ENCODE results near the gene ABHD16A.

The ABHD16A gene

DNA sequence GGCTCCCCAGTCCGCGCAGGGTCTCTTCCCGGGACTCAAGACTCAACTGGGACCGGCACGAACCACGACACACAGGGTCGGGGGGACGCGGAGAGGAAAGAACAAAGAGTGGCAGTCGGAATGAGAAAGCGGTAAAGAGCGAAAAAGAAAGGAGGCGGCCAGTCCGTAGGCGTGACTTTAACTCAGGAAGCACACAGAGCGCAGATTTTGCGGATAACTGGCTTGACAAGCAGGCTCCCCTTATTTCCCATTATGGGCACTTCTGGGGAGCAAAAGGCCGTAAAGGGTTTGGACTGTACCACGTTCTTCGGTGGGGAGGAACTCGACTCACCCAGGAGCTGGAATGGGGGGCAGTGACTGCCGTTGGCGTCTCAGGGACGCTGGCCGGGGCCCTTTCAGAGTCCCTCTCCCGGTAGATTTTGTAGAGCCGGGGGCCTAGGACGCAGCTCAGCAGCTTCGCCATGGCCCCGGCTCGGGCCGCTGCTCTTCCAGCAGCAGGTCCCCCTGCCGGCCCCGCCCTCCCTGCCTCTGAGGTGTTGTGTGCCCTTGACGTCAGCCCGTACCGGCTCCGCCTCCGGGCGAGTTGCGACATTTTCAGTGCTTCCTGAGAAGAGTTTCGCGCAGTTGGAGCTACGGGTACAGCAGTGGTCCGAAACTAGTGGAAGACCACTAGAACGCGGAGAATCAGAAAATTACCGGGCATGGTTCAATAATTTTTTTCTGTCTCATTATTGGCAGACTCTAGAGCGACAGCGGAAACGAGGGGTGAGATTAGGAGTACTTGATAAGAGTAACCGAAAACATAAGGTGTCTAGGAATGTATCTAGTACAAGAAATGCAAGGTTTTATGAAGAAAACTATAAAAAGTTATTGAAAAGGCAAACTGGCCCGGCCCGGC lies at the start of gene ABHD16A:
Gene ABHD16A, minus strand, starts transcription at position 506 of the 898 bp plus-strand sequence. Its CDS starts 43 bp downstream, at position 463.
- DNase-seq = peak; percentile 74 to 94 (median 84)

DNA sequence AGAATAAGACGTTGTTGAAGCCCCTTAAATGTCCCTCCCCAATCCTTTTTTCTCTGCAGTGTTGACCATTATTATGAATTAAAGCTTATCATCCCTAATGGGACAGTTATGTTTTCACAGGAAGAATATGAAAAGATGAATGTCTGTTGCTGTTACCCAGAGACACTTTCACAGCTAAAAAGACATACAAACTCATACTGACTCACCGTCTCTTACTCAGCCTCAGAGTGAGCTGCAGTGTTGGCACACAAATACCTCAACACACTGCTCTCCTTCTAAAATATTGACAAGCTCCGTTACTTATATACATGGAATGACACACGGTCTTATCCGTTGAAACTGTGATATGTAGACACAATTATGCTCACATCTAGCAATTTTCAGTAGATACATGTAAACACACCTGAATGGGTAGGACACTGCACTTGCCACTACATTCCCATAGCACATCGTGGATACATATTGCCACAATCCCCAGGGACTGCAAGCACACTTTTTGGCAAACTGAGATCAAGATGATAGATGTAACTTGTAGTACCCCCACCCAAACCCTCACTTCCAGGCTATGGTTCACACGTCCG lies 49.7 kb upstream of the ABHD16A start:
- DNase-seq = no peak

DNA sequence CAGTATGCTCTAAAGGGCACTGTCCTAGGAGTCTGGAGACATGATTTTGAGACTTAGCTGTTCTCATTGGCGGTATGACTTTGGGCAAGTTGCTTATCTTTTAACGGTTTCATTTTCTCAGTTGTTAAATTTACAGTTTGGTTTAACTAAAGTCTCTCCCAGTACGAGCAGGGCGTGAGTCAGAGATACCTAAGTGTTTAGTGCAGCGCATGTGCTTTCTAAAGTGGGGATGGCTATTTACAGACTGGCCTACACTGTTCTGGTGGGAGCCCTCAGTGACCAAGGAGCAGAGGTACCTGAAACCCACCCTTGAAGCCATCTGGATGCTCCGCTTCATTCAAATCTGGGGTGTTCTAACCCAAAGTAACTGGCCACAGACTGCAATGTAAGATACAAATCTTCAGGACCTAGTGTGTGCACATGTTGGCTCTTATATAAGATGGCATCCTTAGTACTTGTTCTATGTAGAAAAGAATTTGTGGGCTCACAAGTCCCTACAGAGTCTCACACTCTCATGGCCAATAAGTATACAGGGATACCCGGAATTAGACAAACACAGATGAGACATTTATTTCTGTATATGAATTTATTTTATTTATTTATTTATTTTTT lies 47.4 kb upstream of the ABHD16A start:
- DNase-seq = no peak

DNA sequence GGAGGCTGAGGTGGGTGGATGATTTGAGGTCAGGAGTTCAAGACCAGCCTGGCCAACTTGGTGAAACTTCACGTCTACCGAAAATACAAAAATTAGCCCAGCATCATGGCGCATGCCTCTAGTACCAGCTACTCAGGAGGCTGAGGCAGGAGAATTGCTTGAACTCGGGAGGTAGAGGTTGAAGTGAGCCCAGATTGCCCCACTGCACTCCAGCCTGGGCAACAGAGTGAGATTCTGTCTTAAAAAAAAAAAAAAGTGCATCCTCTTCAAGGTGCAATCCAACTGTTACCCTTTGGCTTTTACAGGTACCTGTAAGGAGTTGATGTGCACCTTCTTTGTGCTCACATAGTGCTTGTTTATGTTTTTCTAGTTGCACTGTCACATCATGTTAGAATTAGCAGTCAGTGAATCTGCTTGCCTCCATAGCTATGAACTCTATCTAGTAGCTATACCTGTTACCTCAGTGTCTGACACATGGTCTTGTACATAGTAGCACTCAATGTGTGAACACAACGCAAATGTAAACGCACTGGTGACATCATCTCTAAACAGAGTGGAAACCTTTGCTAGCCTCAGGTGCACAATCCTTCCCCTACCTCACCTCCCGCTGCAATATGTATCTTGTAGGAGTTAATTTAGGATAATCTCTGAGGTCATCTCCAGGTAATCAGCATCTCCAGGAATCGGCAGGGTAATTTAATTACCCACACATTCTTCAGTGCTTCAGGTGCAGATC lies 46.3 kb upstream of the ABHD16A start:
- DNase-seq = no peak

DNA sequence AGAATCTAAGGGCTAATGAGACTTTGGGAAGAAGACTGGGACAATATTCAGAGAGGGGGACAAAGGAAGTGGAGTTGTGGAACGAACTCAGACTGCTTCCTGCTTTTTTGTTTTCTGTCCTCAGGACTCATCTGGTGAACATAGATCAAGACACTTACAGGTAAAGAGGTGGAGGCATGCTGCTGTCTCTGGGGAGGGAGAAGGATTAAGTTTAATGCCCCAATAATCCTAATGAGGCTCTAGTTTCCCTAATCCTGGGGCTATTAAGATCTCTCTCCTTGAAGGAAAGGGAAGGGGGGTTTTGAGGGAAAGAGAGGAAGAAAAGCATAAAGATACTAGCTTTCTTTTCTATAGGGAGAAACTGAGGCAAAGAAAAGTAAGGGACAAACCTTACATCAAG lies 41.3 kb upstream of the ABHD16A start:
- DNase-seq = no peak

DNA sequence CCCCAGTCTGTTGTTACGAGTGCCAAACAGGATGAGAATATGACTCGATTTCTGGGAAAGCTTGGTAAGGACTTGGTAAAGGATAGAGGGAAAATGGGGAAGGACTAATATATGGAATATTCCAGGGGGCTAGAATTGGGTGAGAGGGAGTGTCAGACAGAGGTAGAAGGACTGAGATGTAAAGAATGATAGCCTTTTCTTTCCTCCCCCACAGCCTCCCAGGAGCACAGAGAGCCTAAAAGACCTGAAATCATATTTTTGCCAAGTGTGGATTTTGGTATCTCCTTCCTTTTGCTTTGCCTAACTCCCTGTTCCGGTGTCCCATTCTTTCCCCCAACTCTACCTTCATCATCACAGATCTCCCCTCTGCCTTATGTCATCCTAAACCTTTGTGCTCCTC lies 39.8 kb upstream of the ABHD16A start:
- DNase-seq = no peak

DNA sequence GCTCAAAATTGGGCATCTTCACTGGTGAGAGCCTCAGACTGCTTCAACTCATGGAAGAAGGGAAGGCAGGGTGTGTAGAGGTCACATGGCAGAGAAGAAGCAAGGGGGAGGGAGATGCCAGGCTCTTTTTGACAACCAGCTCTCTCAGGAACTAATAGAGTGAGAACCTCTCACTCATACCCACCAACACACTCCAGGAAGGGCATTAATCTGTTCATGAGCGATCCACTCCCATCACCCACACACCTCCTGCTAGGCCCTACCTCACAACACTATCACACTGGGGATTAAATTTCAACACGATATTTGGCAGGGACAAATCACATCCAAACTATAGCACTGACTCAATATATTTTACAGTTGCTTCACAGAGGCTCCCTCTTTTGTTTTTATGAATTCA lies 38.7 kb upstream of the ABHD16A start:
- DNase-seq = no peak

DNA sequence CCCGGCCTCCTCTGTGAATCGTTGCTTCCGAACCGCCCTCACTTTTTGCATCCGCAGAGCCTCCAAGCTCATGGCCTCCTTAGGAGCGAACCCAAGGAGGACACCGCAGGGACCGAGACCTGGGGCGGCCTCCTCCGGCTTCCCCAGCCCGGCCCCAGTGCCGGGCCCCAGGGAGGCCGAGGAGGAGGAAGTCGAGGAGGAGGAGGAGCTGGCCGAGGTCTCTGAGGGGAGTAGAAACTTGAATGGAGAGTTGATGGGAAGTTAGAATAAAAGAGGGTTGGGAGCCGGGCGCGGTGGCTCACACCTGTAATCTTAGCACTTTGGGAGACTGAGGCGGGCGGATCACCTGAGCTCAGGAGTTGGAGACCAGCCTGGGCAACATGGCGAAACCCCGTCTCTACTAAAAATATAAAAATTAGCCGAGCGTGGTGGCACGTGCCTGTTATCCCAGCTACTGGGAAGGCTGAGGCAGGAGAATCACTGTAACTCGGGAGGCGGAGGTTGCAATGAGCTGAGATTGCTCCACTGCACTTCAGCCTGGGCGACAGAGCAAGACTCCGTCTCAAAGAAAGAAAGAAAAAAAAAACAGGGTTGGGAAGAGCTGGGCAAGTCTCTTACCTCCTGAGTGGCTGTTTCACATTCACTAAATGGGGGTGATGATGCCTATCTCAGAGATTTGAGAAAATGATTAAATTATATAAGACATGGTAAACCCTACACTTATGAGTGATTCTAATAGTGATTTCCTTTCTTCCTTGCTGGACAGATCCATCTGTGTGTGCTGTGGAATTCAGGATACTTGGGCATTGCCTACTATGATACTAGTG lies 37.5 kb upstream of the ABHD16A start:
- DNase-seq = no peak

DNA sequence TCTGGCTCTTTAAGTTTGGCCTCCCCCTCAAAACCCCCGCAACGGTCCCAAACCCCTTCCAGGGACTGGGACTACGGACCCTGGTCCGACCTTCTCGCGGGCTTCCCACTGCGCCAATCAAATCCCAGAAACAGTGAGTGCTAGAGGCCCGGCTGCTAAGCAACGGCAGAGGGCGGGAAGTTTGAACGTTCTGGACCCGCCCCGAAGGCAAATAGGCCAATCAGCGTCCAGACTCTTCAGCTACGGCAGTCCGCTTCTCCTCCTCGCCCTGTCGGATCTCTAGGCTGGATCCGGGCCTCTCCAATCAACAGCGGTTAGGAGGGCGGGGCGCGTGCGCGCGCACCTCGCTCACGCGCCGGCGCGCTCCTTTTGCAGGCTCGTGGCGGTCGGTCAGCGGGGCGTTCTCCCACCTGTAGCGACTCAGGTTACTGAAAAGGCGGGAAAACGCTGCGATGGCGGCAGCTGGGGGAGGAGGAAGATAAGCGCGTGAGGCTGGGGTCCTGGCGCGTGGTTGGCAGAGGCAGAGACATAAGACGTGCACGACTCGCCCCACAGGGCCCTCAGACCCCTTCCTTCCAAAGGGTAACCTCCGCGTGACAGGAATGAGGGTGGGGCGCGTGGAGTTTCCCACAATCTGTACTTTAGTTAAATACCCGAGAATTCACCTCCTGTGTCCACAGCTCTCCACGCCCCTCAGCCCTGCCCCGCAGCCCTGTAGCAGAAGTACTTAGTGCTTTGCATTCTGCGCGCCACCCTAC lies 36.7 kb upstream of the ABHD16A start, which contains the start of gene MSH5:
Gene MSH5, plus strand, starts transcription at position 367 of the 758 bp plus-strand sequence. CDS start 462 bp downstream, outside the sequence.
- peak; percentile 78 to 90 (median 87) for DNase-seq

DNA sequence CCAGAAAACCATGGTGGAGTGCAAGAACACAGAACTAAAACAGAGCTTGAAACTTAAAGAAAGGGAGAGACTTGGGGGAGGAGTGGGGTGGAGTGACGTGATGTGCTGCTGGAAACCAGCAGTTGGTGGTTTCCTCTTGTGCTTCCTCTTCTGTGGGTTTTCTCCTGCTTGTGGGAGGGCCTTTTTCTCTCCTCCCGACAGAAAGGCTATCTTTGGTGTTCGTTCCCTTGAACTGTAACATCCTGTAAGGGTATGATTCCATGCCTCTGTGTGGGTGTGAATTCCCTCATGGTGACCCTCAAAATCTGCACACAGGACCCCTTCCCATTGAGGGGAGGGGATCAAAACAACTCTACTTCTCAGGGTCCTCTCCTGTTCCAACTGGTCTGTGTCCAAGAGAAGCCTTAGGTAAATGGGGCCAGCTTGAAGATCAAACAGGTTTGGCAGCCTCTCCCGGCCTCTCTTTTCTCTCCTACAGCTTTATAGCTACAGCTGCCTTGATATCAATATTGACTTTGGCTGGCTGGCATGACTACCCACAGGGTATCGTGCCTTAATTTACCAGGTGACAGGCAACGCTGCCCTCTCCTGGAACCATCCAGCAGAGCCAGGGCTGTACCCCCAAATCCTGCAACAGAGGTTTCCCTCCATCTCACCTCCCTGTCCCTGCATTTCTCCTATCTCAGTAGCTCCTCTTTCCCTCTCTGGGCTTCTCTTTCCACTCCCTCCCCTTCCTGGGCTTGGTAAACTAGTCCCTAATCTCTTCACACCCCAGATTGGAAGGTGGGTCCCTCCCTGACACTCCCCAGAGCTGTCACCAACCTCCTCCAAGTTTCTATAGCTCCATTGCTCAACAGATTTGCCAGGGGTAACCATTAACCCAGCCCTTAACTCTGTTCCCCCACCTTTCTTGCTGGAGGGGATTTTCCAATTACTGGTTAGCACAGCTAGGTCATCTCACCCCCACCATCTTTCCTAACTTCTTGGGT lies 35.2 kb upstream of the ABHD16A start:
- peak in 2 of 4 experiments; percentile 25 to 27 for DNase-seq

DNA sequence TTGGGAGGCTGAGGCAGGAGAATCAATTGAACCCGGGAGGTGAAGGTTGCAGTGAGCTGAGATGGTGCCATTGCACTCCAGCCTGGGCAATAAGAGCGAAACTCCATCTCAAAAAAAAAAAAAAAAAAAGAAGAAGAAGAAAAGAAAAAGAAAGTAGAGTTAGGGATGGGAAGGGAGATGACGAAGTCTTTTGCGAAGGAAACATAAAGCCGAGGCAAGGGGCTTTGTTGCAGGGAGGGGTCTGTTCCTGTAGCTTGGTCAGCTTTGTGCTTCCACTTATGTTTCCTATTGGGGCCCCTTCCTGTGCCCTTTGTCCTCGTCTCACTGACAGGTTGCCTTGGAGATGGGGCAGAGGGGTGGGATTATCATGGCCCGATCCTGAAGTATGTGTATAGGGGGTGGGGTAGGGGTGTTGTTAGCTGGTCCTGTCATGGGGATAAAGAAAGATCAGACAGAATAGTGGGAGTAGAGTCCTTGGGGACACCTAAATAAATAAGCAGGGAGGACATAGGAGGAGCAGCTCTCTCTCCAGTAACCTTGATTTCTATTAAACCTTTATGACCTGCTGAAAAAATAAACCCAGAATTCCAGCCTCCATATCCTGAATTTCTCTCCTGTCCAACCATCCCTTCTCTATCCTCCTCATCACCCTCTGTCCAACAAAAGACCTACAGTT lies 34.3 kb upstream of the ABHD16A start:
- no peak for DNase-seq

DNA sequence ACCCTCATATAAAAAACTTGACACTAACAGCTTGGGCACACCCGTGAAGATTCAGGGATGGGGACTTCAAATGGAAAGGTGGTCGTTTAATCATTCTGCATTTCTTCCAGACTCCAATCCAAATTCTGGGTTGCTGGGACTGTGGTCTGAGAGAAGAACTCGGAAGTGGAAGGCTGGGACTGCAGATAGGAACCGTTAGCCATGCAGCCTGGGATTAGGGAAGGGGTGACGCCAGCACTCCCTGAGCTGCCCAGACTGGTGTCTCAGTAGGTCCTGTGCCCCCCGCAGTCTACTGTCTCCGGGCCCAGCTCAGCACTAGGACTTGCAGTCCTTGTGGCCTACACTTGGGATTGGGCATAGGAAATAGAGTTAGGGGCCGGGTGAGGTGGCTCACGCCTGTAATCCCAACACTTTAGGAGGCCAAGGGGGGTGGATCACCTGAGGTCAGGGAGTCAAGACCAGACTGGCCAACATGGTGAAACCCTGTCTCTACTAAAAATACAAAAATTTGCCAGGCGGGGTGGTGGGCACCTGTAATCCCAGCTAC lies 33.7 kb upstream of the ABHD16A start:
- DNase-seq = no peak

DNA sequence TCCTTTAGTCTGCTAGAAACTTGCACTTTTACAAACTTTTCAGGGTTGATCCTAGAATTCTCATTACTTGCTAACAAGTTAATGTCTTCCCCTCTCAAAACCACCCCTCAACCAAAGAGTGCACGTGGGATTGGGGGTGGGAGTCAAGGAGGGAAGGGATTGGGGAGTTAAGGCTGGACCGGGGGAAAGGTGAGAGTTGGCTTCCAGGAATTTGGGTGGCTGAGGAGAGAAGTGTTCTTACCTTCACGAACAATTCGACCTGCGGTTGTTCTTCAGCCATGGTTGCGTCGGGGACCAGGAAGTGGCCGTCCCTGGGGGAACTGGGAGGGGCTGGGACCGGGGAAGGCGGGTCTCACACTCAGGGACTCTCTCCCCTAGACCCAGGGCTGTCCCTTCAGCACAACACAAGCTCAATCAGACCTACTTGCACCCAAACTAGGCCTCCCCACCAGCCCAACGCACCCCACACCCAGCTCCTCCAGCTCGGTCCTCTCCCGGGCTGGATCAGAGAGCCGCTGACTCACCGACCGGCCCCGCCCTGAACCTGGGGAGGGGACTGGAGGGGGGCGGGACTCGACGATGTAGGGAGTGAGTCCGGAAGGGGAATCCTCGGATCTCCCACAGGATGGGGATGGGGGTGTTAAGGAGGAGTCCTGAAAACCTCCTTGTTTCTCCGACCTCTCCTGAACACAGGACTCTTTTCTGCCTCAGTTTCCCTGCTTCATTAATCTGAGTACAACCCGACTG lies 33.1 kb upstream of the ABHD16A start, which contains the start of gene CLIC1:
Gene CLIC1, minus strand, starts transcription at position 510 of the 747 bp plus-strand sequence. Its CDS starts 230 bp downstream, at position 280.
- DNase-seq = peak; percentile 23 to 57 (median 26)

DNA sequence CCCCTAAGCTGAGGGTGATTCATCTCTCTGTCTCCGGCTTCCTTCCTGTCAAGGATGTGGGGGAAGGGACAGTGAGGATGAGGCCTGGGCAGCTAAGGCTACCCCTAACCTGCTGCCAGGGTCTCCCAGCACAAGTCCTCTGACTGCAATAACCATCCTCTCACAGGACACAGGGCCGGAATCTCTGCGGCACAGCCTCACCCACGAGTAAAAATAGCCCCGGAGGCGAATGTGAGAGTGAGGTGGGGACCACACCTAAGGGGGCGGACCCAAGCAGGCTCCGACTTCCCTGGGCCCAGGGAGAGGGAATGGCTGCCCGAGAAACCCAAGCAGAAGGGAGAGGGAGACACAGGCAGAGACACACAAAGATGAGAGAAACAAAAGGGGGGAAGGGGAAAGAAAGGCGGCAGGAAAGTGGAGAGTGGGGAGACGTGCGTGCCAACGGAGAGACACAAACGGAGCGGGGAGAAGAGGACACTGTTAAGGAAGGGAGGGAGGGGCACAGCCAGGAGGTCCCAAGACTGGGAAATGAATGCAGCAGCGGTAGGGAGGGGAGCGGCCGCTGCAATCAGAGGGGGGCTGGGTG lies 31.8 kb upstream of the ABHD16A start:
- peak in 1 of 4 experiments; percentile 18 for DNase-seq

DNA sequence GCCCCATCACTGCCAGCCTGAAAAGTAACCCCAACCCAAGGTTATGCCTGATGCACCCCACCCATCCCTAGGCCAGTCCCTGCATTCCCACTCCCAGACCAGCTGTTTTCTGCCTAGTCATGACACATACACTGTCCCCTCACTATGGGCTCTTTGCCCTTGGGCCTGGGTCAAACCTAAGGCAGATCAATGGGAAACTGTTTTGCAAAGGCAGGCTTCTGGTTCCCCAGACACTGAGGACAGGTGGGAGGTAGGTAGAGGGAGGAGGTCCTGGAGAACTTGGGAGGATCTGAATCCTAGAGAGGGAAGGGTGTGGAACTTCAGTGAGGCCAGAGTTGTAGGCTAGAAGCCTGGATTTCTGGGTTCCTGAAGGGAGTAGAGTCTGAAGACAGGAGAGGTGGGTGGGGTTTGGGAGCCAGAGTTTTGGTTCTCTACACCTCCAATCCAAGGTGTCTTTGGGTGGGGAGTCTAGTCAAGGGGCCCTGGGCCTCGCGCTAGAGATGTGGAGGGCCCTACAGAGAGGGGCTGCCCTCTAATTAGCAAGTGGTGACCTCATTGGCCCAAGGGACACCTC lies 31.2 kb upstream of the ABHD16A start:
- no peak for DNase-seq

DNA sequence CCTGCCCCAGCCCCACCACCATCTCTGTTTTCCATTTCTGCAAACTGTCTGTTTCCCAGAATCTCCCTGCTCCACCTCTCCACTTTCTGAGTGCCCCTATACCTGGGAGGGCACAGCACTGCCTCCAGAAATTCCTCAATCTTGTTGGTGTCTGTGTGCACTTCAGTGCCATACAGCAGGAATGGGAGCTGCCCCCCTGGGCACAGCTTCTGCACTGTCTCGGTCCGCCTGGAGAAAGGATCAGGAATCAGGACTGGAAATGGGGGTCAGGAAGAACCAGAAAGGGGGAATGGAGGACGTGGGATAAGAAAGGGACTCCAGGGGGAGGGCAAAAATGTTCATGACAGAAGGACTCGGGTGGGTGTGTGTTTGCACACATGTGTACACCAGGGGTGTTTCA lies 30.6 kb upstream of the ABHD16A start:
- DNase-seq = no peak

DNA sequence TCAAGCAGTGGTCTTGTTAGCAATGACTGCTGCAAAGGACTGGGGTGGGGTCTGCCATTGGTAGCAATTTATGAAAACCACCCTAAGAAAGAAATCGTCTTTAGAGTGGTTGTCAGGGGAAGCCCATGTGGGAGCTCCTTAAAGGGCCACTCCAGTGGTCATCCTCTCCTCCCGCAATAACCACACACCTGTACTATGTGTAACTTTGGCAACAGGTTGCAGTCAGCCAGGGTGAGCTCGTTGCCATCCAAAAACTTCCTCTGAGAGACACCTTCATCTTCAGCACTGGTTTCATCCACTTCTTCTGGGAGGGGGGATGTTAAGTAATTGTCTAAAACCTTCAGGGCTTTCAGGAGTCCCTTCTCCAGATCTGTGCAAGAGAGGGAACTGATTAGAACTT lies 28.9 kb upstream of the ABHD16A start:
- no peak for DNase-seq
